Smooth muscle cell (in vitro differentiated cells): Measurements from ENCODE around the gene IMPDH1. TPM values are rescaled to one million over a fixed set of nuclear protein-coding genes. Genes with fewer than 3 reads are reported as not detected.

ENCODE experiments used
- DNase-seq: peaks from one replicate; lab custom pipeline; 2025; ENCODE audit not compliant: unreplicated experiment; lab: John Stamatoyannopoulos, UW
- H2AFZ ChIP-seq: fragments of 200-600 bp; sonication (generic); 2 replicates; pipeline ENCODE4 v1.6.0; 2016; ENCODE audit warnings: antibody characterized with exemption, low read depth, mild to moderate bottlenecking
- H3F3A ChIP-seq: fragments of 200-600 bp; sonication (generic); 2 replicates; pipeline ENCODE4 v1.6.0; 2017; ENCODE audit warnings: antibody characterized with exemption, low read depth
- H3K27ac ChIP-seq: fragments of 200-600 bp; sonication (generic); 2 replicates; pipeline ENCODE4 v1.5.1; 2016; ENCODE audit warnings: low read depth, mild to moderate bottlenecking
- H3K27me3 ChIP-seq: fragments of 200-600 bp; sonication (generic); 2 replicates; pipeline ENCODE4 v1.6.1; 2016; ENCODE audit warnings: low read depth, mild to moderate bottlenecking
- H3K36me3 ChIP-seq: fragments of 200-600 bp; sonication (generic); 2 replicates; pipeline ENCODE4 v1.5.1; 2016; ENCODE audit warnings: low read depth
- H3K4me1 ChIP-seq: fragments of 200-600 bp; sonication (generic); 2 replicates; pipeline ENCODE4 v1.5.1; 2016; ENCODE audit warnings: low read depth
- H3K4me2 ChIP-seq: fragments of 200-600 bp; sonication (generic); 2 replicates; pipeline ENCODE4 v1.6.0; 2016; ENCODE audit warnings: mild to moderate bottlenecking
- H3K4me3 ChIP-seq: fragments of 200-600 bp; sonication (generic); 2 replicates; pipeline ENCODE4 v1.5.1; 2016; ENCODE audit warnings: mild to moderate bottlenecking
- H3K79me2 ChIP-seq: fragments of 200-600 bp; sonication (generic); 2 replicates; pipeline ENCODE4 v1.6.0; 2016; ENCODE audit warnings: low read depth, mild to moderate bottlenecking
- H3K9ac ChIP-seq: fragments of 200-600 bp; sonication (generic); 2 replicates; pipeline ENCODE4 v1.6.0; 2016; ENCODE audit warnings: low read depth
- H3K9me3 ChIP-seq: fragments of 200-600 bp; sonication (generic); replicated peaks from 2 replicates; pipeline ENCODE4 v1.5.1; 2016; ENCODE audit warnings: low read depth
- H4K20me1 ChIP-seq: fragments of 200-600 bp; sonication (generic); 2 replicates; pipeline ENCODE4 v1.6.0; 2016; ENCODE audit warnings: low read depth
- WGBS: methylation state at CpG from one replicate; pipeline ENCODE4 v1.1.7; 2016; ENCODE audit warnings: low lambda C conversion rate; 5-methylcytosine and 5-hydroxymethylcytosine counted together
- polyA plus RNA-seq: library from polyadenylated mRNA; unstranded; fragments of >200 nt; fragmentation: Nextera tagmentation; extraction: Ambion mirVana; gene quantifications from 2 replicates; pipeline ENCODE4 v1.2.1, GENCODE V29; 2016
- total RNA-seq: library from RNA; depleted of rRNA; stranded (reverse); fragments of >200 nt; gene quantifications from 2 replicates; pipeline ENCODE4 v1.2.3, GENCODE V29; 2014
- TF ChIP-seq, protein P1 (sequence below): fragments of 200-600 bp; sonication (generic); IDR thresholded peaks from 2 replicates; pipeline ENCODE4 v1.5.1; 2017; ENCODE audit warnings: borderline replicate concordance, mild to moderate bottlenecking, antibody characterized with exemption; ENCODE audit not compliant: insufficient read depth, poor library complexity, severe bottlenecking

IMPDH1 gene
- total and polyA plus RNA-seq, 2 experiments from 2014 or later: 48.4 to 129 TPM

DNA sequence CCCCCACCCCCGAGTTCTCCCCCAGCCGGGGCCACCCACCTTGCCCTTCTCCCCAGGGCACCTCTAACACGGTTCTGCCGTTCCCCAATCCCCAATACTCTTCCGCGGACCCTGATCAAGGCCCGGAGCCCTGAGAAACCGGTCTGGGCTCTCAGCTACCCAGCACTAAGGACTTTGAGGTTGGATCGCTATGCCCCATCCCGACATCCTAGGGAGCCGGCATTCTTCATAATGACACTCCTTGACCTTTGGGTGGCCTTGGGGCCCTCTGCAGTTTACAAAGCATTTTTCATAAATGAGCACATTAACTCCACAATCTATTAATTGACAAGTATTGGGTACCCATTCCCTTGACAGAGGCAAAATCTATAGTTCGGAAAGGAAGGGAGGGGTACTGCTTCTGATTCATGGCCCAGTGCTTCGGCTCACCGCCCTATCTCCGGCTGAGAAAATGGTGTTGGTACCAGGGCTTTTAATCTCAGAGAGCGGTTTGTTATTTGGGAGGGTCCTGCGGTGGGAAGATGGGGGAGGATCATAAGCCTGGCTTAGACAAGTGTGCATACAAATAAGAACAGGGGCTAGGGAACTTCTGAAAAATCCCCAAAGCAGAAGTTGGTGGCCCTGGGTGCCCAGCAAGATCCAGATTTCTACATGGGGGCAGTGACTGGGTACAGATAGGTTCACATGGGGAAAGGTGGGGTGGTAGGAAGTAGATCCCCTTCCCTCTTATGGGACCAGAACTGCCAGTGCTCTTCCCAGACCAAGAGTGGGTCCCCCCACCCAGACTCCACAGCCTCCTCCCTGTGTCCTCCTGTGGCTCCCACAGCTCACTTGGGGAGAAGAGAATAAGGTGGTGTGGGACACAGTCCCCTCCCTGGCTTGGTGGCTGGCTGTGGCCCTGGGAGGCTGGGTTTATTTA lies 3.2 kb downstream of the IMPDH1 start:
- H3K36me3 ChIP-seq: no peaks in the 10 kb centered on the region
- peaks cover 16% of the 10 kb centered on the region for H4K20me1 ChIP-seq
- no peaks in the 10 kb centered on the region for H3K27me3 ChIP-seq
- whole genome bisulfite sequencing: 39% methylated on average over 15 of the region's 17 CpGs
- TF ChIP-seq, protein P1, sequence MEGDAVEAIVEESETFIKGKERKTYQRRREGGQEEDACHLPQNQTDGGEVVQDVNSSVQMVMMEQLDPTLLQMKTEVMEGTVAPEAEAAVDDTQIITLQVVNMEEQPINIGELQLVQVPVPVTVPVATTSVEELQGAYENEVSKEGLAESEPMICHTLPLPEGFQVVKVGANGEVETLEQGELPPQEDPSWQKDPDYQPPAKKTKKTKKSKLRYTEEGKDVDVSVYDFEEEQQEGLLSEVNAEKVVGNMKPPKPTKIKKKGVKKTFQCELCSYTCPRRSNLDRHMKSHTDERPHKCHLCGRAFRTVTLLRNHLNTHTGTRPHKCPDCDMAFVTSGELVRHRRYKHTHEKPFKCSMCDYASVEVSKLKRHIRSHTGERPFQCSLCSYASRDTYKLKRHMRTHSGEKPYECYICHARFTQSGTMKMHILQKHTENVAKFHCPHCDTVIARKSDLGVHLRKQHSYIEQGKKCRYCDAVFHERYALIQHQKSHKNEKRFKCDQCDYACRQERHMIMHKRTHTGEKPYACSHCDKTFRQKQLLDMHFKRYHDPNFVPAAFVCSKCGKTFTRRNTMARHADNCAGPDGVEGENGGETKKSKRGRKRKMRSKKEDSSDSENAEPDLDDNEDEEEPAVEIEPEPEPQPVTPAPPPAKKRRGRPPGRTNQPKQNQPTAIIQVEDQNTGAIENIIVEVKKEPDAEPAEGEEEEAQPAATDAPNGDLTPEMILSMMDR: no peak
- no peak overlapping the region for H2AFZ ChIP-seq
- no peak overlapping the region for H3K9ac ChIP-seq
- no peak for DNase-seq
- H3K27ac ChIP-seq: no peak overlapping the region
- H3F3A ChIP-seq: peaks cover 20% of the 10 kb centered on the region
- peak overlapping the region; percentile 73 for H3K4me3 ChIP-seq
- peaks cover 8% of the 10 kb centered on the region for H3K79me2 ChIP-seq
- no peaks in the 10 kb centered on the region for H3K9me3 ChIP-seq
- peaks cover 35% of the 10 kb centered on the region for H3K4me1 ChIP-seq
- peak overlapping the region; percentile 95 for H3K4me2 ChIP-seq

DNA sequence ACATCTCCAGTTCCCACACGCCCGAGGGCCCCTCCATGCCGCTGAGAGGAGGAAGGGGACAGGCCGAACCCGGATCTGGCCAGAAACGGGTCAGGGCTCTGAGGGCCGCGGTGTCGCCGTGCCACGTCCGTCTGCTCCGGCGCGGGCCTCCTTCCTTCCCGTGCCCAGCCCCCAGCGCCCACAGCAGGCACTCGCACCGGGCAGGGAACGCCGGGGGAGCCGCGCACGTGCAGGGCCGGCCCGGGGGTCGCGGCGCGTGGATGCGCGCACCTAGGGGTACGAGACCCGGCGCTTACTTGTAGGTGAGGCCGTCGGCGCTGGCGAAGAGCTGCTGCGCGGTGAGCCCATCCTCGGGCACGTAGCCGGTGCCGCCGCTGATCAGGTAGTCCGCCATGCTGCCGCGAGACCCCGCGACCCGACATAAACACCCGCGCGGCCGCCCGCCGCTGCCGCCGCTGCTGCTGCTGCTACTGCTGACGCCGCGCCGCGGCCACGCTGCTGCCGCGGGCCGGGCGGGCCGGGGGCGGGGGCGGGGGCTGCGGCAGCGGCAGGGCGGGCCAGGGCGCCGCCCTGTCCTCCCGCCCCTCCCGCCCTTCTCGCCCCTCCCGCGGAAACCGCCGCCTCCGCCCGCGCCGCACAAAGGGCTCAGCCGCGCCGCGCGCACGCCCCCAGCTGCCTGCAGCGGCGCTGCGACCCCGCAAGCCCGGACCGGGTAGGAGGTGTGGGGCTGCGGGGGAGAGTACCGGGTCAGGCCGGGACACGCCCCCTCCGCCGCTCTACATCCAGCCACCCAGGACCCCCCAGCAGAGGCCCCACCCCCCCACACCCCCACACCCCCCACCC lies 4.1 kb downstream of the IMPDH1 start:
- Histone ChIP-seq H3F3A (peaks cover 20% of the 10 kb centered on the region), H3K4me3 (peak overlapping the region; percentile 73), H3K9me3 (no peaks in the 10 kb centered on the region), H3K36me3 (no peaks in the 10 kb centered on the region), H3K27ac (no peak overlapping the region), H4K20me1 (peaks cover 16% of the 10 kb centered on the region), H3K4me2 (peak overlapping the region; percentile 95), H3K4me1 (peaks cover 35% of the 10 kb centered on the region), H3K27me3 (no peaks in the 10 kb centered on the region), H3K9ac (peak overlapping the region; percentile 71), H3K79me2 (peaks cover 8% of the 10 kb centered on the region), H2AFZ (peak overlapping the region; percentile 72)
- TF ChIP-seq, protein P1: no peak
- no peak for DNase-seq
- 1% methylated on average over 56 of the region's 107 CpGs for WGBS

DNA sequence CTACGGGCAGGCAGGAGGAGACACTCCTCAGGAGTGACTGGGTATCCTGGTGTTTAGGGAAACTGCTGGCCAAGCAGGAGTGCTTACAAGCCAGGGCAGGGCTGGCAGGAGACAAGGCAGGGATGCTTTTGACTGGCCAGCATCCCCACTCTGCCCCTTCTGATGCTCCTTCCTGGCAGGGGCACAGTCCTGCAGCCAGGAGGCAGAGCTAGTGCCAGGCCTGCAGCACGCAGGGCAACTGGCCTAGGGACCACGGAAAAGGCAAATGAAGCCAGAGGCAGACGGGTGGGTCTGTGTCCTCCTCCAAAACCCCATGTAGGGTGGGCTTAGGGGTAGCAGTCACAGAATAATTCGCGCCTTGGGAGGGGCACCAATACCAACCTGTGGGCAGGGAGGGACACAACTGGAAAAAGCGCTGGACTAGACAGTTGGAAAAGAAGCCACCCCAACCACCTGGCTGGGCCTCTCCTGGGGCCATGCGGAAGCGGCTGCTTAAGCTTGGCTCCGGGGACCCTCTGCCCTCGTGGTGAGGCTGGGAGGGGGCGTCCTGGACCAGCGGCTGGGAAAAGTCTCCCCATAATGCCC lies 4.8 kb downstream of the IMPDH1 start:
- no peak for DNase-seq
- Histone ChIP-seq H3K27me3 (no peaks in the 10 kb centered on the region), H3K27ac (no peak overlapping the region), H3K9ac (peak overlapping the region; percentile 71), H3F3A (peaks cover 20% of the 10 kb centered on the region), H3K4me3 (peak overlapping the region; percentile 73), H3K36me3 (no peaks in the 10 kb centered on the region), H3K9me3 (no peaks in the 10 kb centered on the region), H4K20me1 (peaks cover 16% of the 10 kb centered on the region), H3K79me2 (peaks cover 8% of the 10 kb centered on the region), H3K4me2 (peak overlapping the region; percentile 95), H3K4me1 (peaks cover 32% of the 10 kb centered on the region), H2AFZ (peak overlapping the region; percentile 72)
- TF ChIP-seq, protein P1: no peak
- 37% methylated on average over 13 of the region's 13 CpGs for WGBS
